Panc1 (cell line): ENCODE data around the gene PEG3.

Source experiments
- CTCF ChIP-seq: fragments of 450-650 bp; IDR thresholded peaks from 2 replicates; pipeline ENCODE4 v1.5.1; 2017; ENCODE audit warnings: mild to moderate bottlenecking
- POLR2AphosphoS5 ChIP-seq: IDR thresholded peaks from 2 replicates; pipeline ENCODE4 v1.6.1; 2012; ENCODE audit warnings: mild to moderate bottlenecking, low read depth, low read length, moderate library complexity

DNA sequence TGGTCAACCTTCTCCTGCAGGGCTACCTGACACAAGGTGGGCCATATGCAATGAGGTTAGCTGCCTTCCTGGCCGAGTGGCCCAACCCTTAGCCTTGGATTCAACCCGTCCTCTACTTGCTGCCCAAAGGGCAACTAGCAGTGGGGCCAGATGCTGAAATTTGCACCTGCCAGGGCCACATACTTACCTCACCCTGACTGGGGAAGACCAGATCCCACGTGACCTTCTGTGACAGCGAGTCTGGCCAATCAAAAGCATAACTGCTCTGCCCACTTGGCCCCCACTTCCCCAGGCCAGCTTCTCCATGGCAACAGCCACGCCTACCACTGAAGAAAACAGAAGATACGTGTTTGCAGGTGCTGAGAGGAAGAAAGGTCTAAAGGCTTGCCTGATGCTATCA, 10.9 kb downstream of the PEG3 start:
- no peak for TF ChIP-seq CTCF
- no peak for TF ChIP-seq POLR2AphosphoS5
